Vein endothelial cell (primary cell): ENCODE results near the gene HARS2. TPM values are rescaled to one million over a fixed set of nuclear protein-coding genes. Genes with fewer than 3 reads are reported as not detected.
A peak's percentile ranks its signal among the peaks of the same experiment; 100 is the strongest.

Experiments used
- small RNA-seq: library from RNA; depleted of rRNA; stranded (forward); fragments of <200 nt; gene quantifications from one replicate; pipeline ENCODE3, GENCODE V24; 2012
- total RNA-seq: library from RNA; depleted of rRNA; stranded (reverse); fragments of >200 nt; gene quantifications from 2 replicates; pipeline ENCODE4 v1.2.3, GENCODE V29; 2012

Gene HARS2
- total RNA-seq: 31.7 and 39.1 TPM in 2 replicates

GRCh38 chr5:140690941-140691924, at the start of gene HARS2, which contains the start of gene HARS1:
HARS2 (plus strand) TSS chr5:140691455; CDS start chr5:140691649, 194 bp downstream.
HARS1 (minus strand) TSS chr5:140691370; CDS start chr5:140691304, 66 bp downstream.

GRCh38 chr5:140664359-140665119, 26.7 kb upstream of the HARS2 start, which contains the start of gene WDR55:
WDR55 (plus strand) TSS chr5:140664904; CDS start chr5:140664913, 9 bp downstream.

GRCh38 chr5:140673187-140673976, 17.9 kb upstream of the HARS2 start, which contains the start of gene DND1:
DND1 (minus strand) TSS chr5:140673576; CDS start chr5:140673542, 34 bp downstream.

GRCh38 chr5:140700177-140701144, 9.2 kb downstream of the HARS2 start, which contains the start of gene ZMAT2:
ZMAT2 (plus strand) TSS chr5:140700447; CDS start chr5:140700461, 14 bp downstream.

Small RNA genes within 50 kb of the gene (small RNA-seq; reads per million reads assigned to genes)
- gene VTRNA1-1 (28.2 reads per million, percentile 98 among the genes with 10 or more reads in this experiment), gene VTRNA1-2 (18.6 reads per million, percentile 97 among the genes with 10 or more reads in this experiment), gene VTRNA1-3 (2.7 reads per million, percentile 86 among the genes with 10 or more reads in this experiment)

Other genes starting within 250 kb of the HARS2 start
- 0.38 and 1.3 TPM in 2 replicates for gene EIF4EBP3, start 143.8 kb upstream of the HARS2 start, total RNA-seq
- 21.2 and 23.5 TPM in 2 replicates for gene SRA1, start 134.0 kb upstream of the HARS2 start, total RNA-seq
- gene APBB3, start 126.9 kb upstream of the HARS2 start, total RNA-seq: 7.3 and 9.5 TPM in 2 replicates
- 24.8 and 30.7 TPM in 2 replicates for gene SLC35A4, start 126.6 kb upstream of the HARS2 start, total RNA-seq
- 0.57 TPM in 1 of 2 replicates, not detected in the other for gene CD14, start 58.3 kb upstream of the HARS2 start, total RNA-seq
- gene TMCO6, start 52.0 kb upstream of the HARS2 start, total RNA-seq: 9.8 and 20.6 TPM in 2 replicates
- 24.4 and 30.4 TPM in 2 replicates for gene NDUFA2, start 43.8 kb upstream of the HARS2 start, total RNA-seq
- gene IK, start 43.6 kb upstream of the HARS2 start, total RNA-seq: 72.5 and 85.6 TPM in 2 replicates
- gene WDR55, start 26.6 kb upstream of the HARS2 start, total RNA-seq: 28.4 and 28.8 TPM in 2 replicates
- gene DND1, start 17.9 kb upstream of the HARS2 start, total RNA-seq: 0.38 TPM in 1 of 2 replicates, not detected in the other
- 48.7 and 60.9 TPM in 2 replicates for gene HARS1, start 85 bp upstream of the HARS2 start, total RNA-seq
- gene ZMAT2, start 9.0 kb downstream of the HARS2 start, total RNA-seq: 25.2 and 32.4 TPM in 2 replicates
- gene PCDHA1, start 94.7 kb downstream of the HARS2 start, total RNA-seq: not detected in 2 replicates
- under 0.01 TPM in 1 of 2 replicates, not detected in the other for gene PCDHA2, start 103.4 kb downstream of the HARS2 start, total RNA-seq
- gene PCDHA3, start 109.6 kb downstream of the HARS2 start, total RNA-seq: under 0.01 and 0.19 TPM in 2 replicates
- gene PCDHA4, start 115.6 kb downstream of the HARS2 start, total RNA-seq: 0.10 and 0.33 TPM in 2 replicates
- under 0.01 and 0.10 TPM in 2 replicates for gene PCDHA5, start 130.2 kb downstream of the HARS2 start, total RNA-seq
- gene PCDHA6, start 136.5 kb downstream of the HARS2 start, total RNA-seq: 0.19 and 0.33 TPM in 2 replicates
- 0.19 and 0.33 TPM in 2 replicates for gene PCDHA7, start 142.8 kb downstream of the HARS2 start, total RNA-seq
- gene PCDHA8, start 149.7 kb downstream of the HARS2 start, total RNA-seq: under 0.01 TPM in 1 of 2 replicates, not detected in the other
- under 0.01 TPM in 2 replicates for gene PCDHA9, start 156.9 kb downstream of the HARS2 start, total RNA-seq
- under 0.01 and 0.19 TPM in 2 replicates for gene PCDHA10, start 164.4 kb downstream of the HARS2 start, total RNA-seq
- gene PCDHA11, start 177.5 kb downstream of the HARS2 start, total RNA-seq: under 0.01 and 0.10 TPM in 2 replicates
- gene PCDHA12, start 183.9 kb downstream of the HARS2 start, total RNA-seq: under 0.01 TPM in 1 of 2 replicates, not detected in the other
- not detected in 2 replicates for gene PCDHA13, start 190.7 kb downstream of the HARS2 start, total RNA-seq
- gene PCDHAC1, start 234.8 kb downstream of the HARS2 start, total RNA-seq: 0.10 and 0.33 TPM in 2 replicates